GM21360 (cell line): ENCODE results near the gene FARSA.
"Not testable (repeated sequence)": the region's sequence is repeated elsewhere in the genome, so short reads cannot be mapped to it uniquely, and the experiment has no call there.

Experiments used
- ATAC-seq: cut with Tn5 transposase; IDR thresholded peaks from one replicate; pipeline ENCODE4 v1.9.1; 2021; ENCODE audit warnings: mild to moderate bottlenecking, moderate library complexity; ENCODE audit not compliant: unreplicated experiment

FARSA gene

DNA sequence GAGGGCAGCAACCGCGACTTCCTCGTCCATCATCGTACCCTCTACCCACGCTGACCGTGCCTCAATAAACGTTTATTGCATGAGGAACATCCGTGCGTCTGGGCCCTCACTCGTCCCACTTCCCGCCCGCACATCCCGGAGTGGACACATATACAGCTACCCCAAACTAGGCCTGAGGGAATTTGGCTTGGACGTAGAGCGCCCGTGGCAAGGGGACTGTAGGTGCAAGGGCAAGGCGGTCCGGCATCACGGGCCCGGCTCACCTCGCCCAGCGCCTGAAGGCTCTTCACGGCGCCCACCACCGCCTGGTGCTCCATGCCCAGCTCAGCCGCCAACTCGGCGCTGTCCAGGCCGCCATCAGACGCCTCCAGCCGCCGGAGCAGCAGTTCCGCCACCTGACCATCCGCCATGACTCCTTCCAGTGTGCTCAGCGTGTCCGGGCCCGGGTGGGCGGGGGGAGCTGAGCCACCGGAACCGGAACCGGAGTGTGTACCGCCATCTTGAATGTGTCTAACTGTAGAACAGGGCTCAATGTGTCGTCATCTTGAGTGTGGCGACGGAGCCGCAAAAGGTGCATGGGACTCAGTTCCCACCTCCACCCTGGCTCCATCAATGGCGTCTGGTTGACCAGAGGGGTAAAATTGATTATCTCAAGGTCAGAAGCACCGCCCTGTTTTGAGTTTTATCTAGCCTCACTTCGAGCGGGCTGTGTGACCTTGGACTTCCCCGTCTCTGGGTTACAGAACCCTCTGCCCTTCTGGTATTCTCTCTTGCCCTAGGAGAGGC, at the start of gene FARSA:
Gene FARSA (minus strand): TSS at position 425 of the 786 bp plus-strand sequence. CDS start 15 bp downstream, at position 410.
- no peak for ATAC-seq

DNA sequence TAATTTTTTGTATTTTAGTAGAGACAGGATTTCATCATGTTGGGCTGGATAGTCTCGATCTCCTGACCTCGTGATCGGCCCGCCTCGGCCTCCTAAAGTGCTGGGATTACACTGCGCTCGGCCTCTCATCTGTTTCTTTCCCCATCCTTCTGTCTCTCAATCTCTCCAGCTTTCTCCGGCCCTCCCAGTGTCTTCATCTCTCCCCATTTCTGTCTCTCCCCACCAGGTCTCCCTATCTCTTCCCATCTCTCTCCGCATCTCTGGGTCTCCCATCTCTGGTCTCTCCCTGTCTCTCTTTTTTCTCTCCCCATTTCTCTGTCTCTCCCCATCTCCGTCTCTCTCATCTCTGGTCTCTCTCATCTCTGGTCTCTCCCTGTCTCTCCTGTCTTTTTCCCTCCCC, 49.6 kb upstream of the FARSA start:
- no peak for ATAC-seq

DNA sequence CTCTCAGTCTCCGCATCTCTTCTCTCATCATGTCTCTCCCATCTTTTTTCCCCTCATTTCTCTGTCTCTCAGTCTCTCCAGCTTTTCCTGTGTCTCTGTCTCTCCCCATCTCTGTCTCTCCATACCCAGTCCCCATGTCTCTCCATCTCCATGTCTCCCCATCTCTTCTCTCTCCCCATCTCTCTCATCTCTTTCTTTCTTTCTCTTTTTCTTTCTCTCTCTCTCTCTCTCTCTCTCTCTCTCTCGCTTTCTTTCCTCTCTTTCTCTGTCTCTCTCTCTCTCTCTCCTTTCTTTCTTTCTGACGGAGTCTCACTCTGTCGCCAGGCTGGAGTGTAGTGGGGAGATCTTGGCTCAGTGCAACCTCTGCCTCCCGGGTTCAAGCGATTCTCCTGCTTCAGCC, 49.1 kb upstream of the FARSA start:
- ATAC-seq: no peak

DNA sequence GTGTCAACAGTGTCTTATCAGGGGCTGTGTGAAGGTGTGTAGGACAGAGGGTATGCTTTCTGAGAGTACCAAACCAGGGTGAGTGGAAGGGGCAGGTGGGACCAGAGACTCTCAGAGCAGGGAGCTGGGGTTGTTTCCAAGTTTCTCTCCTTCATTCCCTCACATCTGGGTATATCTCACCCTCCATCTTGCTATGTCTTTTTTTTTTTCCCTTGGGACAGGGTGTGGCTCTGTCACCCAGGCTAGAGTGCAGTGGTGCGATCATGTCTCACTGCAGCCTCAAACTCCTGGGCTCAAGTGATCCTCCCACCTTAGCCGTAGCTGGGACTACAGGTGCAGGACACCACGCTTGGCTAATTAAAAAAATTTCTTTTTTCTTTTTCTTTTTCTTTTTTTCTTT, 46.5 kb upstream of the FARSA start:
- no peak for ATAC-seq

DNA sequence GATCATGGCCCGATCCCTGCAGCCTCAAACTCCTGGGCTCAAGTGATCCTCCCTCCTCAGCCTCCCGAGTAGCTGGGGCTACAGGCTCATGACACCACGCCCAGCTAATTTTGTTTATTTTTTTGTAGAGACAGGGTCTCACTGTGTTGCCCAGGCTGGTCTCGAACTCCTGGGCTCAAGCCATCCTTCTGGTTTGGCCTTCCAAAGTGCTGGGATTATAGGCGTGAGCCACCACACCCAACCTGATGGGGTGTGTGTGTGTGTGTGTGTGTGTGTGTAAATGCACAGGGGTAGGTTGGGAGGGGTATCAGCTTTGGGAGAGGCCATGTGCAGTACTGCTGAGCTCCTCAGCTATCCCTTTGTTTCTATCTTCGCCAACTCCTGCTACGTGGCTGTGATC, 42.6 kb upstream of the FARSA start:
- ATAC-seq: not testable (repeated sequence)

DNA sequence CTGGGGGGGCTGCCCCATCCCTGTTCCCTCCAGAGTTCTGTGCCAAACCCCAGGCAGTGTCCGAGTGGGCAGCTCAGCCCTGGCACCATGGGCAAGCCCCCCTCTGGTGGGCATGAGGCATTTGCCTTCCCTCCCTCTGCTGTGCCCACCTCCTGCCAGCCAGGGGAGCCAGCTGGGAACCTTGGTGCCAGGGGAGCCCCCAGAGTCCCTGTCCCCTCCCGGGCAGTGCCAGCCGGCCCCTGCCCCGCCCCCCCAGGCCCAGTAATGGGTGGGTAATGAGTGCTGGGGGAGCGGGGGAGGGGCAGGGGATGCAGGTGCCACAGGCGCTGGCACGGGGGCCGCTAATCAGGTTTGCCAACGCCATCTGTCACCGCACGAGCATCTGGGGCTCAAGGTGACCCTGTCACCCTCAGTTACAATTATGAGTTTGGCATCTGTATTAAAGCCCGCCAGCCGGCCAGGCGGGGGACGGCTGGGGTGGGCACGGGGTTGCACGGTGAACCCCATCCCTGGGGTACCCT, 41.8 kb upstream of the FARSA start:
- ATAC-seq: no peak

DNA sequence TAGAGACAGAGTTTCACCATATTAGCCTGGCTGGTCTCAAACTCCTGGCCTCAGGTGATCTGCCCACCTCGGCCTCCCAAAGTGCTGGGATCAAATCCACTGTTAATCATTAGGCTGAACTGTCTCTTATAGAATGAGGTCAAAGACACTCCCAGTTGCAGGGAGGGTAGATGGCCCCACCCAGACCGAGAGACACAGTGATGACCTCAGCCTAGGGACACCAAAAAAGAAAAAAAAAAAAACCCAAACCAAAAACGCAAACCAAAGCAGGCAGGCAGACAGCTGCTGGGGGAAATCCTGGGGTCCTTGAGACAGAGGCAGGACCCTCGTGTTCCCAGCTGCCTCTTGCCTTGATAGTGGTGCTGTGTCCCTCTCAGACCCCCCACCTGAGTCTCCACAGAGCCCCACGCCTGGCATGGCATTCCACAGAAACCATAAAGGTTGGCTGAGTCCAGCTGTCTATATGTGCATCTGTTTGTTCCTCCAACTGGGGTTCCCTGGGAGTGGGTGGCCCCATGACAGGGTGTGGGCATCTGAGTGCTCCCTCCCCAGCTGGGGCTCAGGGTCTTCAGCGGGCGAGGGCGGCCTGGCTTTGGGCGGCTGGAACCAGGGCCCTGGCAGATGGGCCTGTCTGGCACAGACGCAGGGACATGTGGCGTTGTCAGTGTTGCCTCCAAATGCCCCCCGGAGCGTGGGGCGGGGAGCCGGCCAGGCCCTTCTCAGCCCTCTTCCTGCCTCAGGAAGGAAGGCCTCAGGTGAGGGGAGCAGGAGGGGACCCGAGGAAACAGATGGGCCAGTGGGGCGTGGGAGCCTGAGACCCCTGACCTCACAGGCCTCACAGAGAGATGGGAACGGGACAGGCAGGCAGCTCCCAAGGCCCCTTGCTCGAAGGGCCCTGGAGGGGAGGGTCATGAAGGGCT, 41.0 kb upstream of the FARSA start:
- no peak for ATAC-seq

DNA sequence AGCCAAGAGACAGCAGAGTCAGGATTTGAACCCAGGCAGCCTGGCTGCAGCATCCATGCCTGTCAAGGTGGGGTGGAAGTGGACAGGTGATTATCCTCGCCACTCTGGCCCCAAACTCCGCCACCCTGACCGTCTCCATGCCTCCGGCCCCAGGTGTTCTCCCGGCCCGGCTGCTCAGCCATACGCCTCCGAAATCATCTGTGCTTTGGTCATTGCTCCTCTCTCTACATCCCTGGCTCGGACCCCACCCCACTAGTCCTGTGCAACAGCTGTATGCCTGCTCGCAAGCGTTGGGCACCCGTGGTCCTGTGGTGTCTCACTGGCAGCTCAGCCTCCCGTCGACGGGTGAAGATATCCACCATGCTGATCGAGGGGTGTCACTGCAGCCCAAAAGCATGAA, 39.7 kb upstream of the FARSA start:
- ATAC-seq: no peak

DNA sequence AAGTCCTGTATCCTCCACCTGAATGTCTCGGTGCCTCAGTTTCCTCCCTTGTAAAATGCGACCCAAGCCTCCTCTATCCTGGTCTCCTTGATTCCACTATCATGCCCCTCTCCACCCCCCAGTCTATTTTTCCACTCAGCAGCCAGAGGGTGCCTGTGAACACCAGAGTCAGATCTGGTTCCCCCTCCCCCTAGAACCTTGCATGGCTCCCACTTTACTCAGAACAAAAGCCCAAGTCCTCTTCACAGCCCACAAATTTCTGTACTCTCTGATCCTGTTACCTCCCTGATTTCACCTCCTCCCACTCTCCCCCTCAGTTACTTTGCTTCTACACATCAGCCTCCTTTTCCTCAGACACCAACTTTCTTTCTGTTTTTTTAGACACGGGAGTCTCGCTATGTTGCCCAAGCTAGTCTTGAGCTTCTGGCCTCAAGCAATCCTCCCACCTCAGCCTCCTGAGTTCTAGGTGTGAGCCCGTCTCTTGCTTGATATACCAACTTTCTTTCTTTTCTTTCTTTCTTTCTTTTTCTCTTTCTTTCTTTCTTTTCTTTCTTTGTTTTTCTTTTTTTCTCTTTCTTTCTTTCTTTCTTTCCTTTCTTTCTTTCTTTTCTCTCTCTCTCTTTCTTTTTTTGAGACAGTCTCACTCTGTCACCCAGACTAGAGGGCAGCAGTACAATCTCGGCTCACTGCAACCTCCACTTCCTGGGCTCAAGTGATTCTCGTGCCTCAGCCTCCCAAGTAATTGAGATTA, 36.7 kb upstream of the FARSA start:
- no peak for ATAC-seq

DNA sequence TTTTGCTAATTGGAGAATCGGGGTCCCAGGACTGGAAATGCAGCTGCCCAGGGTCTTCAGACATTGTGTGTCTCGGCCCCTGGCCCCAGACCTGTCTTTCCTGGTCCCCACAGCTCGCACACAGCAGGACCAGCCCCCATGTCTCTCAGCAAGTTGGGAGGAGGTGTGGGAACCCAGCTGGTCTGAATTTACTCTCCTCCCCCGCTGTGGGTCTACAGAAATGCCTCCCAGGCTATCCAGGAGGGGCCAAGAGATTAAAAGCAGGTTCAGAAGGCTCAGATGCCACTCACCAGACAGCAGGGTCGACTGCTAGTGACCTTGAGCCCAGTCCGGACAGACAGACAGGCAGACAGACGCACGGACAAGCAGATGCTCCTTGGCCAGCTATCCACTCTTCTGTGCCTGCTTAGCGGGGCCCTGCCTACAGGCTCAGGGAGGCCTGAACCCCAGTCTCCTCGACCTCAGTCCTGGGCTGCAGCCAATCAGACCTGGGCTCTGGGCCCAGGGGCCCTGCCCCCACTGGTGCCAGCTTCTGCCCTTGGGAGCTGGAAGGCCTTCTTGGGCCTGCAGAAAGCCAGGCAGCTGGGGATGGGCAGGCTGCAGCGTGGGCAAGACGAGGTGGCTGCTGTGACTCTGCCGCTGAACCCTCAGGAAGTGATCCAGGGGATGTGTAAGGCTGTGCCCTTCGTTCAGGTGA, 35.9 kb upstream of the FARSA start, which contains the start of gene DAND5:
Gene DAND5 (plus strand): TSS at position 285 of the 697 bp plus-strand sequence. CDS start 85 bp downstream, at position 370.
- ATAC-seq: no peak

DNA sequence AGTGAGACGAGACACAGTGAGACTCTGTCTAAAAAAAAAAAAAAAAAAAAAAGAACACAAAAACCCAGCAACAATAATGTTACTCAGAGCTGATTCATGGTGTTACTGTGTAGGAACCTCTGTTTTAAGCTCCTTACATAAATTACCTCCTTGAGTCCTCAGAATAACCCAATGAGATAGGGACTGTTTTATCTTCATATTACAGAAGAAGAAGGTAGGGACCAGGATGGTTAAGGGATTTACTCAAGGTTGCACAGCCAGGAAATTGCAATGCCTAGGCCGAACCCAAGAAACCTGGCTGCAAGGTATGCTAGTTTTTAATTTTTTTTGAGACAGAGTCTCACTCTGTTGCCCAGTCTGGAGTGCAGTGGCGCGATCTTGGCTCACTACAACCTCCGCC, 34.4 kb upstream of the FARSA start:
- ATAC-seq: no peak

DNA sequence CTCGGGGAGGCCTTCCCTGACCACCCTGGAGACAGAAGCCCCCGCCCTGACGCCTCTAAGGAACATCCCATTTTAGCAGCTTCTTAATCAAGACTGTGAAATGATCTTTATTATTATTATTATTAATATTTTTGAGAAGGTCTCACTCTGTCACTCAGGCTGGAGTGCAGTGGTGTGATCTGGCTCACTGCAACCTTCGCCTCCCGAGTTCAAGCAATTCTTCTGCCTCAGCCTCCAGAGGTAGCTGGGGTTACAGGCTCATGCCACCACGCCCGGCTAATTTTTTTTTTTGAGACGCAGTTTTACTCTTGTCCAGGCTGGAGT, 32.3 kb upstream of the FARSA start:
- ATAC-seq: no peak

DNA sequence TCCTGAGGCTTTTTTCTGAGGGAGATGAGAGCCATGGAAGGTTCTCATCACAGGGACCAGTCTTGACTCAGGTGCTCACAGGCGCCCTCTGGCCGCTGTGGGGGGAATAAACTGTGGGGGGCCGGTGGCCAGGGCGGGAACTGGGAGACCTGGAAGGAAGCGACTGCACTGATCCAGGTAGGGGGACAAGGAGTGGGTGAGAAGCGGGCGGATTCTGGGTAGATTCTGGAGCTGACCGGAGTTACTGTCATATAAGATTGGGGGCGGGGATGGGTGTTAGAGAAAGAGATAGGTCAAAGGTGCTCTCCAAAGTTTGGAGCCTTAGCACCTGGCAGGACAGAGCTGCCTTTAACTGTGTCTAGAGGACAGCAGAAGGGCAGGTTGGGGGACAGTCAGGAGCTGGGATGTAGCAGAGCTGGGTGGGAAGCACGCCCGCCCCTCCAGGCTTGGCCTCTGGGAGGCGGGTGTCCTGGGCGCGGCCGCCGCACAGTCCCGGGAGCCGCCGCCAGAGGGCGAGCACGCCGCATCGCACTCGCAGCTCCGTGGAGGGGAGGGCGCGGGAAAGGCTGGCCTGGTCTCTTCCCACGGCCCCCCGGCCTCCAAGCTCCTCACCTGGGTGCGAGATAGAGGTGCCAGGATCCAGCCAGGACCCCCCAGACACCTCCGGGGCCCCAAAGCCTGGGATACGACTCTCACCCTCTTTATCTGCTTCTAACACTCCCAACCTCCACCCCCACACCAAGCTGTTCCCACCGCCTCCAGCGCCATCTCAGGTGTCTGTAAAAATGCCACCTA, 31.7 kb upstream of the FARSA start:
- ATAC-seq: peak; percentile 68

DNA sequence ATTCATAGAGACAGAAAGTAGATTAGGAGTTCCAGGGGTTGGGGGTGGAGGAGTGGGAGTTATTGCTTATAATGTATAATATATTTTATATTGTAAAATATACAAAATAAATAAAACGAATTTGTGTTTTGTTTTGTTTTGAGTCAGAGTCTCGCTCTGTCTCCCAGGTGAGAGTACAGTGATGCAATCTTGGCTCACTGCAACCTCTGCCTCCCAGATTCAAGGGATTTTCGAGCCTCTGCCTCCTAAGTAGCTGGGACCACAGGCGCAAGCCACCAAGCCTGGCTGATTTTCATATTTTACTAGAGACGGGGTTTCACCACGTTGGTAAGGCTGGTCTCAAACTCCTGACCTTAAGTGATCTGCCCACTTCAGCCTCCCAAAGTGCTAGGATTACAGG, 26.0 kb upstream of the FARSA start:
- no peak for ATAC-seq

DNA sequence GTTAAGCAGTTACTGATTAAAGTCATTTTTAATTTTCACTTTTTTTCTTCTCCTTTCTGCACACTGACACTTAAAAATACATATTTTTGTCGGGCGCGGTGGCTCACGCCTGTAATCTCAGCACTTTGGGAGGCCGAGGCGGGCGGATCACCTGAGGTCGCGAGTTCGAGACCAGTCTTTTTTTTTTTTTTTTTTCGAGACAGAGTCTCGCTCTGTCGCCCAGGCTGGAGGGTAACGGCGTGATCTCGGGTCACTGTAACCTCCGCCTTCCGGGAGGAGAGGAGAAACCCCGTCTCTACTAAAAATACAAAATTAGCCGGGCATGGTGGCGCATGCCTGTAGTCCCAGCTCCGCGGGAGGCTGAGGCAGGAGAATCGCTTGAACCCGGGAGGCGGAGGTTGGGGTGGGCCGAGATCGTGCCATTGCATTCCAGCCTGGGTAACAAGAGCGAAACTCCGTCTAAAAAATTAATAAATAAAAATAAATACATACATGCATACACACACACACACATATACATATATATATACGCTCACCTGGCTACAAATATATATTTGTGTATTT, 24.0 kb upstream of the FARSA start:
- not testable (repeated sequence) for ATAC-seq

DNA sequence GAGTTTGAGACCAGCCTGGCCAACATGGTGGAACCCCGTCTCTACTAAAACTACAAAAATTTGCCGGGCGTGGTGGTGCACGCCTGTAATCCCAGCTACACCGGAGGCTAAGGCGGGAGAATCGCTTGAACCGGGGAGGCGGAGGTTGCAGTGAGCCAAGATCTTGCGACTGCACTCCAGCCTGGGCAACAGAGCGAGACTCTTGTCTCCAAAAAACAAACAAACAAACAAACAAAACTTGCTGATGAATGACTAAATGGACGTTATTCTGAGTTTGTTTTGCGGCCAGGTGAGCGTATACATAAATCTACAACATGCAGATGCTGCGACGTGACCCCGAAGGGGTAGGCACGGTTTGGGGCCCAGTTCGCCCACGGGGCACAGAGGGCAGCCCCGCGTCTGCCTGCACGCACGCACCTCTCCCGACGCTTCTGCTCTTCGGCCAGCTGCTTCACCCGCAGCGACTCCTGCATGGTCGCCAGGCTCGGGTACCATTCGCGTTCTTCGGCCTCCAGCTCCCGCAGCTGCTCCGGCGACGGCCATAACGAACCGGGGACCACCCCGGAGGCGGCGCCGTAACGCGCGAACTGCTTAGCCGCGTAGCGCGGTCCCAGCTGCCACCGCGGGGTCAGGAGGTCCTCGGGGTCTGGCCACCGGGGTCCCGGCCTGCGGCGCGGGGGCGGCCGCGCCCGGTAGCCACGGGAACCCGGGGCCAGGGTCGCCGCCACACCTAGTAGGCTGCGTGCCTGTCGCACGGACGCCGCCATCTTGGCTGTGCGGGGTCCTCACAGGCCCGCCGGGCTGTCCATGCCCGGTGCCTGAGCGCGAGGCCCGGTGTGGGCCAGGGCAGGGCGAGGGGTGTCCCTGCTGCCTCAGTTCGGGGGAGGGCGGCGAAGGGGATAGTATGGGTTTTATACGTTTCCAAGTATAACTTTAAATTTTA, 23.2 kb upstream of the FARSA start, which contains the start of gene GADD45GIP1:
Gene GADD45GIP1 (minus strand): TSS at position 778 of the 943 bp plus-strand sequence. CDS start 11 bp downstream, at position 767.
- peak; percentile 50 for ATAC-seq

DNA sequence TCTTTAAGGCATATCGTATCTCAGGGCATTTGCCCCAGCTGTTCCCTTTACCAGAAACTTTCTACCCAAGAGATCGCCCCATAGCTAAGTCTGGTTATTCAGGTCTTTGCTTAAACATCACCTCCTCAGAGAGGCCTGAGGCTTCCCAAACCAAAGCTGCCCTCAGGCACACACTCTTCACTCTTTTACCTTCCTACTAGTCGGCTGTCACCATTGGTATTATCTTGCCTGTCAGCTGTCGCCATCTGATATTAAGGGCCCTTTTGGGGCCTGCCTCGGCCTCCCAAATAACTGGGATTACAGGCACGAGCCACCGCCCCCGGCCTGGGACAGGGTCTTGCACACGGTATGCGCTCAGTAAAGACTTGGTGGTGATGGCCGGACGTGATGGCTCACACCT, 22.5 kb upstream of the FARSA start:
- no peak for ATAC-seq

DNA sequence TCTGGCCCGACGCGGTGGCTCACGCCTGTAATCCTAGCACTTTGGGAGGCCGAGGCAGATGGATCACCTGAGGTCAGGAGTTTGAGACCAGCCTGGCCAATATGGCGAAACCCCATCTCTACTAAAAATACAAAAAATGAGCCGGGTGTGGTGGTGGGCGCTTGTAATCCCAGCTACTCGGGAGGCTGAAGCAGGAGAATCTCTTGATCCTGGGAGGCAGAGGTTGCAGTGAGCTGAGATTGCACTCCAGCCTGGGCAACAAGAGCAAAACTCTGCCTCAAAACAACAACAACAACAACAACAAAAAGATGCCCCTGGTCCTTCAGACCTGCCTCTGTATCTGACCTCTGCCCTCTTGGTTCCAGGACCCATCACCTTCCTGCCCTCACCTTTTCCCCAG, 22.1 kb upstream of the FARSA start:
- not testable (repeated sequence) for ATAC-seq
